Liver (tissue), 9 donors: ENCODE results near the gene IGDCC3. TPM values are rescaled to one million over a fixed set of nuclear protein-coding genes. Genes with fewer than 3 reads are reported as not detected.
A peak's percentile ranks its signal among the peaks of the same experiment; 100 is the strongest.

ENCODE experiments used
- DNase-seq: peaks from one replicate; pipeline ENCODE4 v3.0.0-alpha.2; 2017; ENCODE audit warnings: low spot score
- H3K27ac ChIP-seq, 2 donors: one replicate each; pipeline ENCODE4 v1.7.0; 2013; ENCODE audit warnings: inconsistent platforms in 2 of 2, low read length in 2 of 2, control low read depth in 1 of 2, low read depth in 1 of 2, mild to moderate bottlenecking in 1 of 2
- H3K27me3 ChIP-seq, 4 donors: one replicate each; pipeline versions ENCODE4 v1.6.1 to v1.7.0; 2013; ENCODE audit warnings: low read length in 3 of 4, inconsistent platforms in 1 of 4, mild to moderate bottlenecking in 1 of 4, moderate library complexity in 1 of 4; ENCODE audit not compliant: control insufficient read depth in 4 of 4, insufficient read depth in 4 of 4
- H3K36me3 ChIP-seq, 4 donors: one replicate each; pipeline versions ENCODE4 v1.6.1 to v1.7.0; 2013; ENCODE audit warnings: low read length in 3 of 4, mild to moderate bottlenecking in 3 of 4, low read depth in 1 of 4, moderate library complexity in 1 of 4; ENCODE audit not compliant: control insufficient read depth in 4 of 4, insufficient read depth in 3 of 4
- H3K4me1 ChIP-seq, 4 donors: one replicate each; pipeline versions ENCODE4 v1.6.1 to v1.7.0; 2013; ENCODE audit warnings: low read length in 3 of 4, mild to moderate bottlenecking in 3 of 4, moderate library complexity in 1 of 4; ENCODE audit not compliant: control insufficient read depth in 4 of 4, insufficient read depth in 4 of 4
- H3K4me3 ChIP-seq, 3 donors: one replicate each; pipeline versions ENCODE4 v1.6.1 to v1.7.0; 2013; ENCODE audit warnings: low read length in 3 of 3, control low read depth in 1 of 3, low read depth in 1 of 3, mild to moderate bottlenecking in 1 of 3
- H3K9ac ChIP-seq, 2 donors: one replicate each; pipeline ENCODE4 v1.7.0; 2013; ENCODE audit warnings: low read length in 2 of 2, mild to moderate bottlenecking in 2 of 2, moderate library complexity in 2 of 2, control low read depth in 1 of 2, low read depth in 1 of 2
- H3K9me3 ChIP-seq, 4 donors: one replicate each; pipeline versions ENCODE4 v1.6.1 to v1.7.0; 2013; ENCODE audit warnings: low read length in 3 of 4; ENCODE audit not compliant: control insufficient read depth in 4 of 4
- ATF3 ChIP-seq: IDR thresholded peaks from 2 replicates; pipeline ENCODE4 v1.6.1; 2016; ENCODE audit warnings: antibody characterized with exemption
- CTCF ChIP-seq: fragments of 150-350 bp; IDR thresholded peaks from 2 replicates; pipeline ENCODE4 v1.5.1; 2017; ENCODE audit warnings: improper control_type of control experiment, low read depth, low read length; ENCODE audit not compliant: missing input control
- FOXA1 ChIP-seq: IDR thresholded peaks from 2 replicates; pipeline ENCODE4 v1.6.1; 2016; ENCODE audit warnings: antibody characterized with exemption
- FOXA2 ChIP-seq: IDR thresholded peaks from 2 replicates; pipeline ENCODE4 v1.6.1; 2016; ENCODE audit warnings: antibody characterized with exemption
- GABPA ChIP-seq, 2 donors: IDR thresholded peaks in 1 of 2; conservative IDR thresholded peaks in 1 of 2; 2 replicates each; pipeline ENCODE4 v1.6.1; 2016; ENCODE audit warnings: antibody characterized with exemption in 2 of 2, mild to moderate bottlenecking in 1 of 2, moderate library complexity in 1 of 2
- HNF4A ChIP-seq, 2 donors: conservative IDR thresholded peaks; 2 replicates each; pipeline ENCODE4 v1.6.1; 2016; ENCODE audit warnings: antibody characterized with exemption in 2 of 2, mild to moderate bottlenecking in 2 of 2
- HNF4G ChIP-seq: IDR thresholded peaks from 2 replicates; pipeline ENCODE4 v1.6.1; 2016; ENCODE audit warnings: antibody characterized with exemption
- JUND ChIP-seq, 2 donors: IDR thresholded peaks; 2 replicates each; pipeline ENCODE4 v1.6.1; 2016; ENCODE audit warnings: antibody characterized with exemption in 2 of 2
- MAX ChIP-seq: IDR thresholded peaks from 2 replicates; pipeline ENCODE4 v1.6.1; 2016; ENCODE audit warnings: antibody characterized with exemption
- NR2F2 ChIP-seq: IDR thresholded peaks from 2 replicates; pipeline ENCODE4 v1.6.1; 2016; ENCODE audit warnings: antibody characterized with exemption
- REST ChIP-seq: IDR thresholded peaks from 2 replicates; pipeline ENCODE4 v1.6.1; 2016; ENCODE audit warnings: antibody characterized with exemption, mild to moderate bottlenecking
- SP1 ChIP-seq: IDR thresholded peaks from 2 replicates; pipeline ENCODE4 v1.6.1; 2018; ENCODE audit warnings: antibody characterized with exemption, mild to moderate bottlenecking
- TAF1 ChIP-seq: conservative IDR thresholded peaks from 2 replicates; pipeline ENCODE4 v1.6.1; 2016; ENCODE audit warnings: antibody characterized with exemption, mild to moderate bottlenecking
- YY1 ChIP-seq: IDR thresholded peaks from 2 replicates; pipeline ENCODE4 v1.6.1; 2016; ENCODE audit warnings: antibody characterized with exemption, mild to moderate bottlenecking
- ZBTB33 ChIP-seq: IDR thresholded peaks from 2 replicates; pipeline ENCODE4 v1.6.1; 2016; ENCODE audit warnings: antibody characterized with exemption
- WGBS: extraction: QIAGEN DNeasy Blood & Tissue Kit; methylation state at CpG from one replicate; pipeline ENCODE4 v1.1.7; 2013; 5-methylcytosine and 5-hydroxymethylcytosine counted together
- polyA plus RNA-seq, 2 donors: library from polyadenylated mRNA; stranded (reverse) in 1 of 2; unstranded in 1 of 2; fragments of 200-250 nt in 1 of 2; fragments of >200 nt in 1 of 2; fragmentation: Nextera tagmentation in 1 of 2; extraction: Ambion mirVana in 1 of 2; gene quantifications; one replicate each; pipeline versions ENCODE4 v1.2.1 to v1.2.3, GENCODE V29; 2013 to 2015
- total RNA-seq, 2 donors: library from RNA; depleted of rRNA; stranded (reverse); fragments of >200 nt; gene quantifications; one replicate each; pipeline ENCODE4 v1.2.3, GENCODE V29; 2014
- donor health status: healthy.
- donor health status: healthy.
- donor health status: healthy.
- donor health status: healthy.
- donor health status: healthy.

Gene IGDCC3
- total and polyA plus RNA-seq, 4 donors, result 1.5 TPM; not detected in 3

- Histone ChIP-seq H3K36me3 (no peaks in the 10 kb centered on the region), H3K4me3 (no peak overlapping the region), H3K4me1 (peaks cover 0 to 24% (median 18%) of the 10 kb centered on the region in 4 donors), H3K27me3 (no peaks in the 10 kb centered on the region), H3K9me3 (no peaks in the 10 kb centered on the region), H3K27ac (no peak overlapping the region), H3K9ac (no peak overlapping the region)
- DNase-seq, result no peak
- WGBS, result 76% methylated on average over 3 of the region's 3 CpGs
- TF ChIP-seq NR2F2, result no peak
- TF ChIP-seq FOXA1, result no peak
- TF ChIP-seq REST, result no peak
- TF ChIP-seq JUND (IDR thresholded peaks at IDR 0.05), result no peak
- no peak for TF ChIP-seq ATF3
- TF ChIP-seq GABPA (IDR thresholded peaks at IDR 0.05 in 1 of 2, conservative IDR thresholded peaks at IDR 0.05 in 1 of 2), result no peak
- TF ChIP-seq YY1, result no peak
- TF ChIP-seq HNF4A (conservative IDR thresholded peaks at IDR 0.05), result no peak
Measured at GRCh38 chr15:65305776-65306175, 72.0 kb downstream of the IGDCC3 start.

- no peak for DNase-seq
Measured at GRCh38 chr15:65305150-65305758, 72.5 kb downstream of the IGDCC3 start.

More at GRCh38 chr15:65305150-65305758, 72.5 kb downstream of the IGDCC3 start:
- TF ChIP-seq HNF4A (conservative IDR thresholded peaks at IDR 0.05) (no peak), JUND (IDR thresholded peaks at IDR 0.05) (no peak), FOXA1 (no peak), HNF4G (no peak), MAX (no peak), CTCF (no peak), NR2F2 (no peak), GABPA (IDR thresholded peaks at IDR 0.05 in 1 of 2, conservative IDR thresholded peaks at IDR 0.05 in 1 of 2) (no peak), ZBTB33 (no peak), TAF1 (no peak), ATF3 (no peak), SP1 (no peak), FOXA2 (no peak)
- Histone ChIP-seq H3K9ac (no peak overlapping the region), H3K4me1 (peaks cover 0 to 24% (median 16%) of the 10 kb centered on the region in 4 donors), H3K27ac (peak overlapping the region; percentile 93 to 97), H3K36me3 (no peaks in the 10 kb centered on the region), H3K27me3 (no peaks in the 10 kb centered on the region), H3K9me3 (no peaks in the 10 kb centered on the region), H3K4me3 (no peak overlapping the region)
- WGBS, result 47% methylated on average over 14 of the region's 14 CpGs
